ENCODE measurements around the gene TBCK. TPM values are rescaled to one million over a fixed set of nuclear protein-coding genes. Genes with fewer than 3 reads are reported as not detected.

TBCK gene
- total RNA-seq, 1 donor = 68.8 TPM

- H3K27me3 ChIP-seq (ENCODE audit: insufficient read depth, low read length) = no peaks in the 10 kb centered on the region
- no peaks in the 10 kb centered on the region for H4K20me1 ChIP-seq (ENCODE audit: insufficient read depth, low read length)
- no peak overlapping the region for H3K4me2 ChIP-seq (ENCODE audit: insufficient read depth, low read length)
- H3K36me3 ChIP-seq (ENCODE audit: insufficient read depth, low read length) = peaks cover 10% of the 10 kb centered on the region
- no peaks in the 10 kb centered on the region for H3K9me3 ChIP-seq (ENCODE audit: low read depth, low read length)
- no peak overlapping the region for H3K27ac ChIP-seq (ENCODE audit: low read depth, low read length)
- no peak for DNase-seq (ENCODE audit: insufficient read length, low spot score, missing footprints)
- no peak for TF ChIP-seq CTCF (IDR thresholded peaks at IDR 0.05; ENCODE audit: extremely low read depth, low read depth, low read length)
- H3K4me1 ChIP-seq (ENCODE audit: insufficient read depth, low read length) = no peaks in the 10 kb centered on the region
- H2AFZ ChIP-seq (ENCODE audit: low read length) = no peak overlapping the region
- no peak overlapping the region for H3K4me3 ChIP-seq (ENCODE audit: insufficient read depth, low read length)
- H3K79me2 ChIP-seq (ENCODE audit: insufficient read depth, low read length) = no peaks in the 10 kb centered on the region
Measured at GRCh38 chr4:106253364-106254129, 62.5 kb downstream of the TBCK start.

GRCh38 chr4:106247600-106247999, 68.4 kb downstream of the TBCK start:
- no peak overlapping the region for H3K4me2 ChIP-seq (ENCODE audit: insufficient read depth, low read length)

GRCh38 chr4:106246441-106246840, 69.6 kb downstream of the TBCK start:
- H3K4me2 ChIP-seq (ENCODE audit: insufficient read depth, low read length) = no peak overlapping the region
- DNase-seq (ENCODE audit: insufficient read length, low spot score, missing footprints) = no peak
- H3K27ac ChIP-seq (ENCODE audit: low read depth, low read length) = no peak overlapping the region
- no peaks in the 10 kb centered on the region for H3K27me3 ChIP-seq (ENCODE audit: insufficient read depth, low read length)
- no peaks in the 10 kb centered on the region for H4K20me1 ChIP-seq (ENCODE audit: insufficient read depth, low read length)
- no peaks in the 10 kb centered on the region for H3K9me3 ChIP-seq (ENCODE audit: low read depth, low read length)
- peaks cover 6% of the 10 kb centered on the region for H3K36me3 ChIP-seq (ENCODE audit: insufficient read depth, low read length)
- TF ChIP-seq CTCF (IDR thresholded peaks at IDR 0.05; ENCODE audit: extremely low read depth, low read depth, low read length) = no peak
- no peaks in the 10 kb centered on the region for H3K4me1 ChIP-seq (ENCODE audit: insufficient read depth, low read length)
- no peaks in the 10 kb centered on the region for H3K79me2 ChIP-seq (ENCODE audit: insufficient read depth, low read length)
- H3K4me3 ChIP-seq (ENCODE audit: insufficient read depth, low read length) = no peak overlapping the region
- no peak overlapping the region for H2AFZ ChIP-seq (ENCODE audit: low read length)

More at GRCh38 chr4:106247600-106247999, 68.4 kb downstream of the TBCK start:
- TF ChIP-seq CTCF (IDR thresholded peaks at IDR 0.05; ENCODE audit: extremely low read depth, low read depth, low read length) = no peak
- Histone ChIP-seq H4K20me1 (ENCODE audit: insufficient read depth, low read length) (no peaks in the 10 kb centered on the region), H3K27me3 (ENCODE audit: insufficient read depth, low read length) (no peaks in the 10 kb centered on the region), H3K4me1 (ENCODE audit: insufficient read depth, low read length) (no peaks in the 10 kb centered on the region), H3K79me2 (ENCODE audit: insufficient read depth, low read length) (no peaks in the 10 kb centered on the region), H3K27ac (ENCODE audit: low read depth, low read length) (no peak overlapping the region), H3K36me3 (ENCODE audit: insufficient read depth, low read length) (peaks cover 6% of the 10 kb centered on the region), H2AFZ (ENCODE audit: low read length) (no peak overlapping the region), H3K4me3 (ENCODE audit: insufficient read depth, low read length) (no peak overlapping the region), H3K9me3 (ENCODE audit: low read depth, low read length) (no peaks in the 10 kb centered on the region)
- no peak for DNase-seq (ENCODE audit: insufficient read length, low spot score, missing footprints)

- Histone ChIP-seq H3K27ac (ENCODE audit: low read depth, low read length) (no peak overlapping the region), H3K79me2 (ENCODE audit: insufficient read depth, low read length) (no peaks in the 10 kb centered on the region), H4K20me1 (ENCODE audit: insufficient read depth, low read length) (no peaks in the 10 kb centered on the region), H3K4me1 (ENCODE audit: insufficient read depth, low read length) (no peaks in the 10 kb centered on the region), H2AFZ (ENCODE audit: low read length) (no peak overlapping the region), H3K27me3 (ENCODE audit: insufficient read depth, low read length) (no peaks in the 10 kb centered on the region), H3K4me2 (ENCODE audit: insufficient read depth, low read length) (no peak overlapping the region), H3K4me3 (ENCODE audit: insufficient read depth, low read length) (no peak overlapping the region), H3K36me3 (ENCODE audit: insufficient read depth, low read length) (peaks cover 6% of the 10 kb centered on the region), H3K9me3 (ENCODE audit: low read depth, low read length) (no peaks in the 10 kb centered on the region)
- no peak for DNase-seq (ENCODE audit: insufficient read length, low spot score, missing footprints)
- TF ChIP-seq CTCF (IDR thresholded peaks at IDR 0.05; ENCODE audit: extremely low read depth, low read depth, low read length) = no peak
Measured at GRCh38 chr4:106245176-106245575, 70.8 kb downstream of the TBCK start.

All from osteoblast (primary cell).